GM23338 (cell line): ENCODE measurements around the gene CCNG2. TPM values are rescaled to one million over a fixed set of nuclear protein-coding genes. Genes with fewer than 3 reads are reported as not detected.

Experiments used
- ATAC-seq: fragments of 200-7000 bp; cut with Tn5 transposase; 3 replicates; pipeline ENCODE4 v1.9.1; 2020
- DNase-seq: peaks from one replicate; pipeline ENCODE4 v3.0.0-alpha.2; 2015; ENCODE audit warnings: low spot score
- H2AFZ ChIP-seq: fragments of 200-600 bp; sonication (generic); 2 replicates; pipeline ENCODE4 v1.8.0; 2016; ENCODE audit warnings: antibody characterized with exemption, mild to moderate bottlenecking, moderate library complexity
- H3F3A ChIP-seq: fragments of 200-600 bp; sonication (generic); replicated peaks from 2 replicates; pipeline ENCODE4 v1.8.0; 2017; ENCODE audit warnings: antibody characterized with exemption, mixed run types, low read depth
- H3K27ac ChIP-seq: fragments of 200-600 bp; sonication (generic); 2 replicates; pipeline ENCODE4 v1.6.1; 2016; ENCODE audit warnings: low read depth
- H3K27me3 ChIP-seq: fragments of 200-600 bp; sonication (generic); 2 replicates; pipeline ENCODE4 v1.8.0; 2016; ENCODE audit warnings: mild to moderate bottlenecking, mixed run types, moderate library complexity; ENCODE audit not compliant: insufficient read depth
- H3K36me3 ChIP-seq: fragments of 200-600 bp; sonication (generic); 2 replicates; pipeline ENCODE4 v1.8.0; 2016; ENCODE audit warnings: mild to moderate bottlenecking; ENCODE audit not compliant: insufficient read depth
- H3K4me1 ChIP-seq: fragments of 200-600 bp; sonication (generic); 2 replicates; pipeline ENCODE4 v1.8.0; 2016; ENCODE audit warnings: mild to moderate bottlenecking, moderate library complexity; ENCODE audit not compliant: insufficient read depth
- H3K4me2 ChIP-seq: fragments of 200-600 bp; sonication (generic); 2 replicates; pipeline ENCODE4 v1.7.1; 2017; ENCODE audit warnings: mixed run types
- H3K4me3 ChIP-seq: fragments of 200-600 bp; sonication (generic); 2 replicates; pipeline ENCODE4 v1.6.1; 2016; ENCODE audit warnings: mixed run types
- H3K79me2 ChIP-seq: fragments of 200-600 bp; sonication (generic); replicated peaks from 2 replicates; pipeline ENCODE4 v1.8.0; 2017; ENCODE audit warnings: mild to moderate bottlenecking; ENCODE audit not compliant: insufficient read depth
- H3K9me2 ChIP-seq: fragments of 200-600 bp; sonication (generic); 2 replicates; pipeline ENCODE4 v1.8.0; 2017; ENCODE audit not compliant: insufficient read depth
- H4K20me1 ChIP-seq: fragments of 200-600 bp; sonication (generic); replicated peaks from 2 replicates; pipeline ENCODE4 v1.8.0; 2017; ENCODE audit warnings: mild to moderate bottlenecking; ENCODE audit not compliant: insufficient read depth
- H3K27ac Mint-ChIP-seq: 2 replicates; pipeline ENCODE4 v1.8.0; 2020; ENCODE audit warnings: inconsistent platforms, mild to moderate bottlenecking, moderate library complexity, mixed read lengths
- H3K27me3 Mint-ChIP-seq: 3 replicates; pipeline ENCODE4 v1.8.0; 2022; ENCODE audit warnings: low read depth, mild to moderate bottlenecking, moderate library complexity, mixed read lengths, inconsistent platforms; ENCODE audit not compliant: insufficient read depth, poor library complexity
- H3K36me3 Mint-ChIP-seq: 3 replicates; pipeline ENCODE4 v1.8.0; 2021; ENCODE audit warnings: low read depth, mild to moderate bottlenecking, inconsistent platforms, moderate library complexity, mixed read lengths
- H3K4me1 Mint-ChIP-seq: 3 replicates; pipeline ENCODE4 v1.8.0; 2020; ENCODE audit warnings: mild to moderate bottlenecking, inconsistent platforms, mixed read lengths
- H3K4me3 Mint-ChIP-seq: 3 replicates; pipeline ENCODE4 v1.8.0; 2021; ENCODE audit warnings: moderate library complexity, mild to moderate bottlenecking, inconsistent platforms, mixed read lengths
- H3K9me3 Mint-ChIP-seq: 3 replicates; pipeline ENCODE4 v1.8.0; 2020; ENCODE audit warnings: moderate library complexity, mild to moderate bottlenecking, inconsistent platforms, mixed read lengths
- CREB1 ChIP-seq: fragments of 250-450 bp; sonication (Bioruptor Pico); IDR thresholded peaks from 2 replicates; pipeline ENCODE4 v1.5.0; 2020; ENCODE audit warnings: low read depth, mild to moderate bottlenecking, moderate library complexity
- POLR2AphosphoS5 ChIP-seq: IDR thresholded peaks from 2 replicates; pipeline ENCODE4 v1.6.1; 2016; ENCODE audit warnings: antibody characterized with exemption, low read depth
- polyA plus RNA-seq: library from polyadenylated mRNA; unstranded; fragments of >200 nt; fragmentation: Nextera tagmentation; extraction: Ambion mirVana; gene quantifications from 2 replicates; pipeline ENCODE4 v1.2.1, GENCODE V29; 2016
- total RNA-seq: library from RNA; depleted of rRNA; stranded (reverse); fragments of >200 nt; shearing (Covaris generic); gene quantifications from 2 replicates; pipeline ENCODE4 v1.2.3, GENCODE V29; 2014
- TF ChIP-seq, protein P1 (sequence below): fragments of 250-450 bp; sonication (Bioruptor Pico); IDR thresholded peaks from 2 replicates; pipeline ENCODE4 v1.5.0; 2020; ENCODE audit warnings: mild to moderate bottlenecking, moderate library complexity
- TF ChIP-seq, protein P2 (sequence below), 2 experiments: fragments of 200-600 bp in 1 of 2; sonication (generic) in 1 of 2; conservative IDR thresholded peaks; 2 replicates each; pipeline versions ENCODE4 v1.5.1 to v1.6.1; 2016 to 2017; ENCODE audit warnings: antibody characterized with exemption in 2 of 2, low read depth in 2 of 2, mild to moderate bottlenecking in 2 of 2, moderate library complexity in 1 of 2

CCNG2 gene
- total and polyA plus RNA-seq, 2 experiments from 2014 or later, result 7.1 to 16.5 TPM

DNA sequence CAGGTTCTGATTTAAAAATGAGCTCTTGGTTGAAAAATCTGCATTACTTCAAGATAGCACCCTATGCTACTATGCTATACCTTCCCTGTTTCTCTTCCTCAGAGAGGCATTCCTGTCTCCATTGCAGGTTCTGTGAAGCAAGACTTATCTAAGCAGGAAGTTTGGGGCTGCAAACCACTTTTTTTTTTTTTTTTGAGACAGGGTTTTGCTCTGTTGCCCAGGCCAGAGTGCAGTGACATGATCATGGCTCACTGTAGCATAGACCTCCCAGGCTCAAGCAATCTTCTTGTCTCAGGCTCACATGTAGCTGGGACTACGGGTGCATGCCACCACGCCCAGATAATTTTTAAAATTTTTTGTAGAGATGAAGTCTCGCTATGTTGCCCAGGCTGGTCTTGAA, 4.0 kb upstream of the CCNG2 start:
- Histone ChIP-seq H3K27me3 (no peaks in the 10 kb centered on the region), H3K4me2 (no peak overlapping the region), H3K79me2 (no peaks in the 10 kb centered on the region), H3K4me1 (peaks cover 13% of the 10 kb centered on the region), H3K9me2 (no peaks in the 10 kb centered on the region), H4K20me1 (no peaks in the 10 kb centered on the region), H3K36me3 (no peaks in the 10 kb centered on the region), H3K4me3 (no peak overlapping the region), H3K27ac (no peak overlapping the region), H2AFZ (no peak overlapping the region), H3F3A (no peaks in the 10 kb centered on the region)
- no peaks in the 10 kb centered on the region for H3K36me3 Mint-ChIP-seq
- ATAC-seq (no peak), DNase-seq (no peak)
- peaks cover 11% of the 10 kb centered on the region for H3K27me3 Mint-ChIP-seq
- TF ChIP-seq, protein P1, sequence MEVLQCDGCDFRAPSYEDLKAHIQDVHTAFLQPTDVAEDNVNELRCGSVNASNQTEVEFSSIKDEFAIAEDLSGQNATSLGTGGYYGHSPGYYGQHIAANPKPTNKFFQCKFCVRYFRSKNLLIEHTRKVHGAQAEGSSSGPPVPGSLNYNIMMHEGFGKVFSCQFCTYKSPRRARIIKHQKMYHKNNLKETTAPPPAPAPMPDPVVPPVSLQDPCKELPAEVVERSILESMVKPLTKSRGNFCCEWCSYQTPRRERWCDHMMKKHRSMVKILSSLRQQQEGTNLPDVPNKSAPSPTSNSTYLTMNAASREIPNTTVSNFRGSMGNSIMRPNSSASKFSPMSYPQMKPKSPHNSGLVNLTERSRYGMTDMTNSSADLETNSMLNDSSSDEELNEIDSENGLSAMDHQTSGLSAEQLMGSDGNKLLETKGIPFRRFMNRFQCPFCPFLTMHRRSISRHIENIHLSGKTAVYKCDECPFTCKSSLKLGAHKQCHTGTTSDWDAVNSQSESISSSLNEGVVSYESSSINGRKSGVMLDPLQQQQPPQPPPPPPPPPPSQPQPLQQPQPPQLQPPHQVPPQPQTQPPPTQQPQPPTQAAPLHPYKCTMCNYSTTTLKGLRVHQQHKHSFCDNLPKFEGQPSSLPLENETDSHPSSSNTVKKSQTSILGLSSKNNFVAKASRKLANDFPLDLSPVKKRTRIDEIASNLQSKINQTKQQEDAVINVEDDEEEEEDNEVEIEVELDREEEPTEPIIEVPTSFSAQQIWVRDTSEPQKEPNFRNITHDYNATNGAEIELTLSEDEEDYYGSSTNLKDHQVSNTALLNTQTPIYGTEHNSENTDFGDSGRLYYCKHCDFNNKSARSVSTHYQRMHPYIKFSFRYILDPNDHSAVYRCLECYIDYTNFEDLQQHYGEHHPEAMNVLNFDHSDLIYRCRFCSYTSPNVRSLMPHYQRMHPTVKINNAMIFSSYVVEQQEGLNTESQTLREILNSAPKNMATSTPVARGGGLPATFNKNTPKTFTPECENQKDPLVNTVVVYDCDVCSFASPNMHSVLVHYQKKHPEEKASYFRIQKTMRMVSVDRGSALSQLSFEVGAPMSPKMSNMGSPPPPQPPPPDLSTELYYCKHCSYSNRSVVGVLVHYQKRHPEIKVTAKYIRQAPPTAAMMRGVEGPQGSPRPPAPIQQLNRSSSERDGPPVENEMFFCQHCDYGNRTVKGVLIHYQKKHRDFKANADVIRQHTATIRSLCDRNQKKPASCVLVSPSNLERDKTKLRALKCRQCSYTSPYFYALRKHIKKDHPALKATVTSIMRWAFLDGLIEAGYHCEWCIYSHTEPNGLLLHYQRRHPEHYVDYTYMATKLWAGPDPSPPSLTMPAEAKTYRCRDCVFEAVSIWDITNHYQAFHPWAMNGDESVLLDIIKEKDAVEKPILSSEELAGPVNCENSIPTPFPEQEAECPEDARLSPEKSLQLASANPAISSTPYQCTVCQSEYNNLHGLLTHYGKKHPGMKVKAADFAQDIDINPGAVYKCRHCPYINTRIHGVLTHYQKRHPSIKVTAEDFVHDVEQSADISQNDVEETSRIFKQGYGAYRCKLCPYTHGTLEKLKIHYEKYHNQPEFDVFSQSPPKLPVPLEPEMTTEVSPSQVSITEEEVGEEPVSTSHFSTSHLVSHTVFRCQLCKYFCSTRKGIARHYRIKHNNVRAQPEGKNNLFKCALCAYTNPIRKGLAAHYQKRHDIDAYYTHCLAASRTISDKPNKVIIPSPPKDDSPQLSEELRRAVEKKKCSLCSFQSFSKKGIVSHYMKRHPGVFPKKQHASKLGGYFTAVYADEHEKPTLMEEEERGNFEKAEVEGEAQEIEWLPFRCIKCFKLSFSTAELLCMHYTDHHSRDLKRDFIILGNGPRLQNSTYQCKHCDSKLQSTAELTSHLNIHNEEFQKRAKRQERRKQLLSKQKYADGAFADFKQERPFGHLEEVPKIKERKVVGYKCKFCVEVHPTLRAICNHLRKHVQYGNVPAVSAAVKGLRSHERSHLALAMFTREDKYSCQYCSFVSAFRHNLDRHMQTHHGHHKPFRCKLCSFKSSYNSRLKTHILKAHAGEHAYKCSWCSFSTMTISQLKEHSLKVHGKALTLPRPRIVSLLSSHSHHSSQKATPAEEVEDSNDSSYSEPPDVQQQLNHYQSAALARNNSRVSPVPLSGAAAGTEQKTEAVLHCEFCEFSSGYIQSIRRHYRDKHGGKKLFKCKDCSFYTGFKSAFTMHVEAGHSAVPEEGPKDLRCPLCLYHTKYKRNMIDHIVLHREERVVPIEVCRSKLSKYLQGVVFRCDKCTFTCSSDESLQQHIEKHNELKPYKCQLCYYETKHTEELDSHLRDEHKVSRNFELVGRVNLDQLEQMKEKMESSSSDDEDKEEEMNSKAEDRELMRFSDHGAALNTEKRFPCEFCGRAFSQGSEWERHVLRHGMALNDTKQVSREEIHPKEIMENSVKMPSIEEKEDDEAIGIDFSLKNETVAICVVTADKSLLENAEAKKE (CRISPR knock-in tag), result no peak
- no peak for TF ChIP-seq CREB1
- H3K4me3 Mint-ChIP-seq, result no peak overlapping the region
- H3K27ac Mint-ChIP-seq, result no peak overlapping the region
- peaks cover 34% of the 10 kb centered on the region for H3K4me1 Mint-ChIP-seq
- no peaks in the 10 kb centered on the region; the same call in 2 of the 3 replicates for H3K9me3 Mint-ChIP-seq

DNA sequence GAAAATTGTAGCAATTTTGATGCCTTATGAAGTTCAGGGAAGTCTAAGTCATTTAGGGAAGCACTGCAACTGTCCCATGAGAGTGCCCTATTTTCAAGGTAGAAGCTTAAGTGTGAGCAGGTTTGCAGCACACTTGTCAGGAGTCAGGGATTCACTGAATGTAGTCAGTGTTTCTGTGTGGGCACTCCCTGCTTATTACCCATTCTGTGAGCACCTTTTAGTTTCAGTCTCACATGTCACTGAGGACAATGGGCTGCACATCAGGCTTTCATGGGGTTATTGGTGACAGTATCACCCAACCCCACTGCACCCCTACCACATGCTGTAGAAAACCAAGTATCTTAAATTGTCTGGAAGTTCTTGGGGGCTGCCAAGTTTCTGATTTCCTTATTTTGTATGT, 2.9 kb upstream of the CCNG2 start:
- Mint-ChIP-seq H3K4me1 (peaks cover 38% of the 10 kb centered on the region), H3K27me3 (peaks cover 18% of the 10 kb centered on the region), H3K27ac (no peak overlapping the region), H3K36me3 (peaks cover 3% of the 10 kb centered on the region; the same call in 1 of the 3 replicates), H3K9me3 (no peaks in the 10 kb centered on the region; the same call in 2 of the 3 replicates), H3K4me3 (no peak overlapping the region)
- ATAC-seq, result no peak
- H3K79me2 ChIP-seq, result peaks cover 8% of the 10 kb centered on the region
- H3K9me2 ChIP-seq, result no peaks in the 10 kb centered on the region
- no peaks in the 10 kb centered on the region for H3F3A ChIP-seq
- H3K27ac ChIP-seq, result no peak overlapping the region
- H3K27me3 ChIP-seq, result no peaks in the 10 kb centered on the region
- no peak overlapping the region for H3K4me2 ChIP-seq
- no peak overlapping the region for H3K4me3 ChIP-seq
- peaks cover 19% of the 10 kb centered on the region for H3K4me1 ChIP-seq
- H2AFZ ChIP-seq, result peak overlapping the region; percentile 16; the same call in 1 of the 2 replicates
- no peaks in the 10 kb centered on the region for H3K36me3 ChIP-seq
- DNase-seq, result no peak
- H4K20me1 ChIP-seq, result no peaks in the 10 kb centered on the region
- no peak for TF ChIP-seq POLR2AphosphoS5
- TF ChIP-seq, protein P2, sequence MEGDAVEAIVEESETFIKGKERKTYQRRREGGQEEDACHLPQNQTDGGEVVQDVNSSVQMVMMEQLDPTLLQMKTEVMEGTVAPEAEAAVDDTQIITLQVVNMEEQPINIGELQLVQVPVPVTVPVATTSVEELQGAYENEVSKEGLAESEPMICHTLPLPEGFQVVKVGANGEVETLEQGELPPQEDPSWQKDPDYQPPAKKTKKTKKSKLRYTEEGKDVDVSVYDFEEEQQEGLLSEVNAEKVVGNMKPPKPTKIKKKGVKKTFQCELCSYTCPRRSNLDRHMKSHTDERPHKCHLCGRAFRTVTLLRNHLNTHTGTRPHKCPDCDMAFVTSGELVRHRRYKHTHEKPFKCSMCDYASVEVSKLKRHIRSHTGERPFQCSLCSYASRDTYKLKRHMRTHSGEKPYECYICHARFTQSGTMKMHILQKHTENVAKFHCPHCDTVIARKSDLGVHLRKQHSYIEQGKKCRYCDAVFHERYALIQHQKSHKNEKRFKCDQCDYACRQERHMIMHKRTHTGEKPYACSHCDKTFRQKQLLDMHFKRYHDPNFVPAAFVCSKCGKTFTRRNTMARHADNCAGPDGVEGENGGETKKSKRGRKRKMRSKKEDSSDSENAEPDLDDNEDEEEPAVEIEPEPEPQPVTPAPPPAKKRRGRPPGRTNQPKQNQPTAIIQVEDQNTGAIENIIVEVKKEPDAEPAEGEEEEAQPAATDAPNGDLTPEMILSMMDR (conservative IDR thresholded peaks at IDR 0.05; ENCODE audit: low read depth in 2 of 2), result no peak
- TF ChIP-seq, protein P1 (CRISPR knock-in tag), result no peak
- no peak for TF ChIP-seq CREB1
